ENCODE data around the gene KBTBD2. TPM values are rescaled to one million over a fixed set of nuclear protein-coding genes. Genes with fewer than 3 reads are reported as not detected.
"Not testable (repeated sequence)": the region's sequence is repeated elsewhere in the genome, so short reads cannot be mapped to it uniquely, and the experiment has no call there.

The KBTBD2 gene
- total RNA-seq, 2 donors from 2014 or later: 13.3 to 38.7 TPM

GRCh38 chr7:32935558-32935957, 44.0 kb upstream of the KBTBD2 start:
- DNase-seq (ENCODE audit: low spot score): no peak
- Histone ChIP-seq H3K27me3 (replicated peaks; ENCODE audit: insufficient read depth) (no peaks in the 10 kb centered on the region), H3K9me3 (no peaks in the 10 kb centered on the region), H3K36me3 (no peaks in the 10 kb centered on the region), H3K4me3 (no peak overlapping the region), H3K4me1 (replicated peaks) (no peaks in the 10 kb centered on the region), H3K27ac (no peak overlapping the region)
- 93% methylated on average over 1 of the region's 1 CpG for WGBS
- TF ChIP-seq POLR2AphosphoS5 (IDR thresholded peaks at IDR 0.05) (no peak), POLR2A (IDR thresholded peaks at IDR 0.05) (no peak)
- TF ChIP-seq, protein P1, sequence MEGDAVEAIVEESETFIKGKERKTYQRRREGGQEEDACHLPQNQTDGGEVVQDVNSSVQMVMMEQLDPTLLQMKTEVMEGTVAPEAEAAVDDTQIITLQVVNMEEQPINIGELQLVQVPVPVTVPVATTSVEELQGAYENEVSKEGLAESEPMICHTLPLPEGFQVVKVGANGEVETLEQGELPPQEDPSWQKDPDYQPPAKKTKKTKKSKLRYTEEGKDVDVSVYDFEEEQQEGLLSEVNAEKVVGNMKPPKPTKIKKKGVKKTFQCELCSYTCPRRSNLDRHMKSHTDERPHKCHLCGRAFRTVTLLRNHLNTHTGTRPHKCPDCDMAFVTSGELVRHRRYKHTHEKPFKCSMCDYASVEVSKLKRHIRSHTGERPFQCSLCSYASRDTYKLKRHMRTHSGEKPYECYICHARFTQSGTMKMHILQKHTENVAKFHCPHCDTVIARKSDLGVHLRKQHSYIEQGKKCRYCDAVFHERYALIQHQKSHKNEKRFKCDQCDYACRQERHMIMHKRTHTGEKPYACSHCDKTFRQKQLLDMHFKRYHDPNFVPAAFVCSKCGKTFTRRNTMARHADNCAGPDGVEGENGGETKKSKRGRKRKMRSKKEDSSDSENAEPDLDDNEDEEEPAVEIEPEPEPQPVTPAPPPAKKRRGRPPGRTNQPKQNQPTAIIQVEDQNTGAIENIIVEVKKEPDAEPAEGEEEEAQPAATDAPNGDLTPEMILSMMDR (IDR thresholded peaks at IDR 0.05): no peak
- intact Hi-C loops (cut with DNase I): no loop called here

- Histone ChIP-seq H3K9me3 (no peaks in the 10 kb centered on the region), H3K36me3 (no peaks in the 10 kb centered on the region), H3K4me1 (replicated peaks) (no peaks in the 10 kb centered on the region), H3K27ac (no peak overlapping the region), H3K4me3 (no peak overlapping the region), H3K27me3 (replicated peaks; ENCODE audit: insufficient read depth) (no peaks in the 10 kb centered on the region)
- WGBS: 84% methylated on average over 7 of the region's 7 CpGs
- no peak for DNase-seq (ENCODE audit: low spot score)
- intact Hi-C loops (cut with DNase I): no loop called here
- no peak for TF ChIP-seq POLR2AphosphoS5 (IDR thresholded peaks at IDR 0.05)
- no peak for TF ChIP-seq POLR2A (IDR thresholded peaks at IDR 0.05)
- TF ChIP-seq, protein P1 (IDR thresholded peaks at IDR 0.05): no peak
These were observed 38.8 kb upstream of the KBTBD2 start for GRCh38 chr7:32930378-32930777.

DNA sequence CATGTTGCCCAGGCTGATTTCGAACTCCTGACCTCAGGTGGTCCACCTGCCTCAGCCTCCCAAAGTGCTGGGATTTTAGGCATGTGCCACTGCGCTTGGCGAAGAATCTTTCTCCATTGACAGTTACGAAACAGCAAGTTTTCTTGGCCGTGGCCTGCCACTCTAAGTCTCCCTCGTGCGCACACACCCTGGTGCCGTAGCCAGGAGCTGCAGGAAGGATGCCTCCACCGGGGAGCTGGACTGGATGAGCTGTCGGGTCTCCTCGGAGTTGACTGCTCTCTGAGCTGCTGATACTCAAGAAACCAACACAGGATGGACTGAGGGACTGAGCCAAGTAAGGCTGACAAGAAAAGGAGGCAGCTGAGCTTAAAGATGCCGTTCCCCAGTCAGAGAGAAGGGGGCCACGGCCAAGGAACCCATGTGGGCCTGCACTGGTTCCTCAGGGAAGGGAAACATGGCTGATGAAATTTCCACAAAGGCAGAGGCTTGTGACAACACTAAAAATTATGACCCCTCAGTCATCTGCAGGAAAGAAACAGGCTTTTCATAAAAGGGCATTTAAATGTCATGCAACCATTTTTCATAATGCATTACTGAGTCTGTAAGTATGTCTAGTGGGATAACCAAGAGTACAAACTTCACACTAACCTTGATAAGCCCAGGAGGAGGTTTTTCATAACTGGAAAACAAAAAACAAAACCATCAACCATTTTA, 38.0 kb upstream of the KBTBD2 start:
- WGBS: 90% methylated on average over 13 of the region's 13 CpGs
- no peak for DNase-seq (ENCODE audit: low spot score)
- intact Hi-C loops (cut with DNase I): no loop called here
- H3K27me3 ChIP-seq (replicated peaks; ENCODE audit: insufficient read depth): no peaks in the 10 kb centered on the region
- H3K4me3 ChIP-seq: no peak overlapping the region
- no peak overlapping the region for H3K27ac ChIP-seq
- no peaks in the 10 kb centered on the region for H3K9me3 ChIP-seq
- TF ChIP-seq POLR2A (IDR thresholded peaks at IDR 0.05): no peak
- no peak for TF ChIP-seq POLR2AphosphoS5 (IDR thresholded peaks at IDR 0.05)
- TF ChIP-seq, protein P1 (IDR thresholded peaks at IDR 0.05): no peak
- no peaks in the 10 kb centered on the region for H3K4me1 ChIP-seq (replicated peaks)
- no peaks in the 10 kb centered on the region for H3K36me3 ChIP-seq

DNA sequence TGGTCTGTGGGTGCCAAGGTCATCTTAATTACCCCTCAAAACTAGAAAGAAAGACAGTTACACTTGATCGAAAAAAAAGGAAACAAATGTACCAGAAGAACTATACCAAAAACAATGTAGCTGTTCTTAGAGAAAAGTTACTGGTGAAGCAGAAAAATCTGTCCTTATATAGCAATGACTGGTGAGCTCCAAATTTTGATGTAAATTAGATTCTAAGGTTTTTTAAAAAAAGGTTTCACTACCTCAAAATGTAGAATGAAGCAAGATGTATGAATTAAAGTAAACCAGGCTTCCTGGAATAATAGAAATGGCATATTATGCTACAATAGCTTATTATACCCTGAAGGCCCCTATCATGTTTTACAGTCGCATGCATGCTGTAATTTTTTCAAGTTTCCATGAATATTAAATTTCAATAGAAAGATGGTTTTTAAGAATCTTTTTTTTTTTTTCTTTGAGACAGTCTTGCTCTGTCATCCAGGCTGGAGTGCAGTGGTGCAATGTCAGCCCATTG, 37.3 kb upstream of the KBTBD2 start:
- Histone ChIP-seq H3K4me3 (no peak overlapping the region), H3K36me3 (no peaks in the 10 kb centered on the region), H3K27me3 (replicated peaks; ENCODE audit: insufficient read depth) (no peaks in the 10 kb centered on the region), H3K4me1 (replicated peaks) (no peaks in the 10 kb centered on the region), H3K9me3 (no peaks in the 10 kb centered on the region), H3K27ac (no peak overlapping the region)
- TF ChIP-seq POLR2A (IDR thresholded peaks at IDR 0.05): no peak
- TF ChIP-seq, protein P1 (IDR thresholded peaks at IDR 0.05): no peak
- TF ChIP-seq POLR2AphosphoS5 (IDR thresholded peaks at IDR 0.05): no peak
- intact Hi-C loops (cut with DNase I): no loop called here
- no peak for DNase-seq (ENCODE audit: low spot score)
- WGBS: 88% methylated on average over 2 of the region's 2 CpGs

- no peaks in the 10 kb centered on the region for H3K27me3 ChIP-seq (replicated peaks; ENCODE audit: insufficient read depth)
- H3K4me3 ChIP-seq: no peak overlapping the region
- WGBS: 92% methylated on average over 2 of the region's 2 CpGs
- DNase-seq (ENCODE audit: low spot score): no peak
- no peak overlapping the region for H3K27ac ChIP-seq
- TF ChIP-seq POLR2AphosphoS5 (IDR thresholded peaks at IDR 0.05) (no peak), POLR2A (IDR thresholded peaks at IDR 0.05) (no peak)
- TF ChIP-seq, protein P1 (IDR thresholded peaks at IDR 0.05): no peak
- intact Hi-C loops (cut with DNase I): no loop called here
- H3K36me3 ChIP-seq: no peaks in the 10 kb centered on the region
- no peaks in the 10 kb centered on the region for H3K9me3 ChIP-seq
- H3K4me1 ChIP-seq (replicated peaks): no peaks in the 10 kb centered on the region
These were observed 30.3 kb upstream of the KBTBD2 start for GRCh38 chr7:32921896-32922295.

- DNase-seq (ENCODE audit: low spot score); H3K4me1 ChIP-seq (replicated peaks); H3K36me3 ChIP-seq; H3K9me3 ChIP-seq; H3K4me3 ChIP-seq; H3K27me3 ChIP-seq (replicated peaks; ENCODE audit: insufficient read depth); H3K27ac ChIP-seq; intact Hi-C loops (cut with DNase I): not testable (repeated sequence)
- WGBS: 90% methylated on average over 4 of the region's 7 CpGs
These were observed 25.4 kb upstream of the KBTBD2 start for GRCh38 chr7:32916994-32917393.
